GM19455 (cell line): ENCODE results near the gene CFAP70.
"Not testable (repeated sequence)": the region's sequence is repeated elsewhere in the genome, so short reads cannot be mapped to it uniquely, and the experiment has no call there.

ENCODE experiments used
- ATAC-seq: cut with Tn5 transposase; IDR thresholded peaks from one replicate; pipeline ENCODE4 v1.9.1; 2021; ENCODE audit not compliant: unreplicated experiment

Gene CFAP70

DNA sequence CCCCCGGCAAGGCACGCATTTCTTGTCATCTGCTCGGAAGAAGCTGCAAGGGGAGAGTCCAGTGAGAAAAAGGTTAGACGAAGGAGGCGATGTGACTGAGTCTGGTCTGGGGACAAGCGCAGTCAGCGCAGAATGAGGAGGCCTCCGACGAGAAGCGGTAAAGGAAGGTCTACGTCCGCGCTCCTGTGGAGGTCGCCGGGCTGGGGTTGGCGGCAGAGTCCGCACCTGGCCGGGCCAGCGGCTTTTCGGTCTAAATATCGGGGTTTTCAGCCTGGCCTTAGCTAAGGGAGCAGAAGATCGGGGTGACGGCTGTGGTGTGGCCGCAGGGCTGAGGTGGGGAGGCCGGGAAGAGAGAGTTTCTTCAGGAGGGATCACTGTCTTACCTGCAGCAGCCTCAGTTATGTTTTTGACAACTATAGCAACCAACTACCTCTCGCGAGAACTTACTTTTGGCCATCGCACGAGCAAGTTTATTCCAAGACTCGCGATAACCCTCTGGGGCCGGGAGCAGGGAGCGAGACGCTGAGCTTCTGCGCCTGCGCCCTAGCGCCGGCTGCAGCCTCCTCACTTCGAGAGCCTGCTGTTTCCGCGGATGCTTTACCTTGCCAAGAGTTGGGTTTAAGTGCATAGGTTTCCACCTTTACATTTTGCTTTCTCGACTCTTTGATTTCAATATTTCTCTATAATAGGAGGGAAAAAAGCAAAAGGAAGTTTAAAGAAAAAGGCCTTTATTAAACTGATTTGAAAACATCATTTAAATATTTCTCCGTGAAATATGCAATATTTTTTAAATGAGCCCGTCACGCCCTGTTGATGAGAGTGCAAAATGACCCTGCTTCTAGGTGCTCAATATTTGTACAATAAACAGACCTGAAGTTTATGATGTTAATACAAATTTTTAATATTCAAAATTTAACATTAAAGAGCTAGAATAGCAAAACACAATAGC lies at the start of gene CFAP70:
Gene CFAP70, minus strand, starts transcription at position 534 of the 949 bp plus-strand sequence. CDS start 4,068 bp downstream, outside the sequence.
- peak; percentile 81 for ATAC-seq

DNA sequence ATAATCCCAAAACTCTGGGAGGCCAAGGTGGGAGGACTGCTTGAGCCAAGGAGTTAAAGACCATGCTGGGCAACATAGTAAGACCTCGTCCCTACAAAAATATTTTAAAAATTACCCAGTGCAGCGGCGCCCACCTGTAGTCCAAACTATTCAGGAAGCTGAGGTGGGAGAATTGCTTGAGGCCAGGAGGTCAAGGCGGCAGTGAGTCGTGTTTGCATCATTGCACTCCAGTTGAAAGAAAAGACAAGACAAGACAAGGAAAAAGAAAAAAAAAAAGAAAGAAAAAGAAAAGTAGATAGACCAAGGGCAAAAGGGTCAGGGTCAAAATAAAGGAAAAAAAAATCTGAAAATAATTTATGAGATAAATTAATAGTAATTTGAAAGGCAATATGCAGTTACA lies 49.4 kb upstream of the CFAP70 start:
- ATAC-seq: no peak

DNA sequence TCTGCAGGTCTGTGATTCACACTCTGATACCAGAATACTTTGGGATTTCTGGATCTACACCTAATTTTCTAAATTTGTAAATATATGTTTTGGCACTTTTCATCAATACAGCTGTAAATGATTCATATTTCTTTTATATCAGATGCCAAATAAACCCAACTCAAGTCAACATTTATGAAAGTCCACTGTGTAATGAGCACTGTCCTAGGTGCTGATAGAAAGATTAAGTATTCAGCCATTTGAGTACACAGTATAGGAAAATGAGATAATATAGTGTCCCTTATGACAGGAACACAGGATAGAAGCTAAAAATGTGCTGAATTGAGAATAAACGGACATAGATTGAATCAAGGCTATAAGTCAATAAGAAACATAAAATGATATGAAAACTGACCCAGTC lies 48.8 kb upstream of the CFAP70 start:
- ATAC-seq: no peak

DNA sequence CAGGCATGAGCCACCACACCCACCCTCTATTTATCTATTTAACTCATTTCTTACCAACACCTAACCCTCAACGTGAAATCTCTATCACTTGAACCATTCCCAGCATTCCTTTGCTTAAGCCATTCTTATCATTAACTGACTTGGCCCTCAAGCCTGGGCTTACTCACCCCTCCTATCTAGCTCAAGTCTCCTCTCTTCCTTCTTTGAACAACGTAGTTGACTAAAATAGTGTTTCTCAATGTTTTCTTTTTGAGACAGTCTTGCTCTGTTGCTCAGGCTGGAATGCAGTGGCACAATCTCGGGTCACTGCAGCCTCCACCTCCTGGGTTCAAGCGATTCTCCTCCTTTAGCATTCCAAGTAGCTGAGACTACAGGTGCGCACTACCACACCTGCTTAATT lies 48.2 kb upstream of the CFAP70 start:
- no peak for ATAC-seq

DNA sequence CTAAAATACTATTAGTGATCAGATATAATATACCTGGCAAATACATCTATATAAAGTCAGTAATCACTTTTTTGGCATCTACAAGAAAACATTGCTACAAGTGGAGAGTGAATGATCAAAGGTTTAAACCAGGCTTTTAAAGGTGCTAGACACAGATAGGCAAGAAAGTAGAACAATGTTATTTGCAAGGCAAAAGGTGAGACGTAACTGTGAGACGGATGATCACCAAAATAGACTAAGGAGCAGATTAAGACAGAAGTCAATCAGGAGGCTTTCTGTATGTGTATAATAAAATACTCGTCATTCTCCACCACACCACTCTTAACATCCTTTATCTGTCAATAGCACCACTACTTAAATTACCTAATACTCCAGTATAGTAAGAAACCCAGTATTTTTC lies 46.9 kb upstream of the CFAP70 start:
- no peak for ATAC-seq

DNA sequence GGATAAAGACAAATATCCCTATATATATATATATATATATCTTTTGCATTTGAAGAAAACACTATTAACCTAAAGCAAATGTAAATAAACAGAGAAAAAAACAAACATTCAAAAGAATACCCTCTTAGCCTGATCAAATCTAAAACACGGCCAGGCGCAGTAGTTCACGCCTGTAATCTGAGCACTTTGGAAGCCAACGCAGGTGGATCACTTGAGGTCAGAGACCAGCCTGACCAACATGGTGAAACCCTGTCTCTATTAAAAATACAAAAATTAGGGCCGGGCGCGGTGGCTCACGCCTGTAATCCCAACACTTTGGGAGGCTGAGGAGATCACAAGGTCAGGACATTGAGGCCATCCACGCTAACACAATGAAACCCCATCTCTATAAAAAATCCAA lies 46.0 kb upstream of the CFAP70 start:
- ATAC-seq: no peak

DNA sequence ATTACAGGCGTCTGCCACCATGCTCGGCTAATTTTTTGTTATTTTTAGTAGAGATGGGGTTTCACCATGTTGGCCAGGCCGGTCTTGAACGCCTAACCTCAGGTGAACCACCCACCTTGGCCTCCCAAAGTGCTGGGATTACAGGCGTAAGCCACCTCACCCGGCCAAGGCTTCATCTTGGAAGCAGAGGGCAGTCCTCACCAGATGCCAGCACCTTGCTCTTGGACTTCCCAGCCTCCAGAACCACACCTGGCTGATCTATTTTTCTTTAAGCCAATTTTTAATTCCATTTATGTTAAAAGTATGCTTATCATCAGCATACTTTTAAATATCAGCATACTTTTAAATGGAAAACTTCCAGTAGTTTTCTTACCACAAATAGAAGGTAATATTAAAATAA lies 43.0 kb upstream of the CFAP70 start:
- ATAC-seq: no peak

DNA sequence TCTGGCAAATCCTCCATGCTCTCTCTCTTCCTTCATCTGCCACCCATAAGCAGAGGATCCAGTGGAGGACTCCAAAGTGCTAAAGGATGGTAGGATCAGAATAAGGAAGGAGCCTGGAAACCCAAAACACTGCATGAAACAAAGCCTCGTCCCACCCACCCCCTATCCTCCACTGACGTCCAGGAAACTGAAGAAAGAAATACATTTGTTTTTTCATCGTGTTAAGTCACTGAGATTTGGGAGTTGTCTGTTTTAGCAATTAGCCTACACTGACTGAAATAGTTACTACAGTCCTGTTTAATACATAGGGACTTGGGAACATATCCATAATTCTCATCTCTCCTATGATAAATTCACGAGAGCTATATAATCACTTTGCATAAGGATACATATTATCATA lies 40.4 kb upstream of the CFAP70 start:
- no peak for ATAC-seq

DNA sequence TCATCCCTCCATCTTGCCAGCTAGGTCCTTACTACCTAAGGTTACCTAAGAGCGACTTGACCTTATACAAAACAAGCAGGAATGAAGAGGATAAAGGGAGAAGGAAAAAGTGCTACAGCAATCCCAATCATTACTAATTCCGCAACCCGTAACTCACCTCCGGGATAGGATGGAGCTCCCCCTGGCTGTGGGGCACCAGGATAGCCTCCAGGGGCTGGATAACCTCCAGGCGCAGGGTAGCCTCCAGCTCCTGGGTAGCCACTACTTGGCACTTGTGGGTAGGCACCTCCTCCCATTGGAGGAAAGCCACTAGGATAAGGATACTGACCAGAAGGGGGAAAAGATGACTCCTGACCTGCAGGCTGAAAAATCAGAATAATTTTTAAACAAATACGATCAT lies 39.4 kb upstream of the CFAP70 start:
- ATAC-seq: no peak

DNA sequence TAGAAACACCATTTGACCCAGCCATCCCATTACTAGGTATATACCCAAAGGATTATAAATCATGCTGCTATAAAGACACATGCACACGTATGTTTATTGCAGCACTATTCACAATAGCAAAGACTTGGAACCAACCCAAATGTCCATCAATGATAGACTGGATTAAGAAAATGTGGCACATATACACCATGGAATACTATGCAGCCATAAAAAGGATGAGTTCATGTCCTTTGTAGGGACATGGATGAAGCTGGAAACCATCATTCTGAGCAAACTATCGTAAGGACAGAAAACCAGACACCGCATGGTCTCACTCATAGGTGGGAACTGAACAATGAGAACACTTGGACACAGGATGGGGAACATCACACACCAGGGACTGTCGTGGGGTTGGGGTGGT lies 35.7 kb upstream of the CFAP70 start:
- not testable (repeated sequence) for ATAC-seq

DNA sequence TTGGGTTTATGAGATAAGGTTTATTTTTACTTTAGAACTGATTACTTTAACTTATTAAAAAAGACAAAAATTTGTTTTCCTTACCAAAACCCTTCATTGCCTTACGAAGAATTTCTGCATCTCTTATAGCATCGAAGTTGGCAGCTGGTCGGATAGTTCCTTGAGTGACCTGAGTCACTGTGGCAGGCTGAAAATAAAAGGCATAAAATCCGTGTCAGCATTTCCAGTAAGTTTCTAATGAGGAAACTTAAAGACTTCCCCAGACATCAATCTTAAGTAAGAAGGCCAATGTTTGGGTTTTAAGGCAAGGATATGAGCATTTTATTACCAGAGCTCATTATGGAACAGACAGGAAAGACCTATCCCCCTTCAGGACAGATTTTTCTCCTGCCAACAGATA lies 29.6 kb upstream of the CFAP70 start:
- no peak for ATAC-seq

DNA sequence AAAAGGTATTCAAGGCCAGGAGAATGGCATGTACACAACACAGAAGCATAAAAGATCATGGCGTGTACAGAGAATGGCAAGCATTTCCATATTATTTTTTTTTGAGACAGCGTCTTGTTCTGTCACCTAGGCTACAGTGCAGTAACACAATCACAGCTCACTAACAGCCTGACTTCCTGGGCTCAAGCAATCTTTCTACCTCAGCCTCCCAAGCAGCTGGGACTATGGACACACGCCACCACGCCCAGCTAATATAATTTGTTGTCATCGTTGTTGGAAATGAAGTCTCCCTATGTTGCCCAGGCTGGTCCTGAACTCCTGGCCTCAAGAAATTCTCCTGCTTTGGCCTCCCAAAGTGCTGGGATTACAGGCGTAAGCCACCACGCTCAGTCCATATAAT lies 27.9 kb upstream of the CFAP70 start:
- no peak for ATAC-seq

DNA sequence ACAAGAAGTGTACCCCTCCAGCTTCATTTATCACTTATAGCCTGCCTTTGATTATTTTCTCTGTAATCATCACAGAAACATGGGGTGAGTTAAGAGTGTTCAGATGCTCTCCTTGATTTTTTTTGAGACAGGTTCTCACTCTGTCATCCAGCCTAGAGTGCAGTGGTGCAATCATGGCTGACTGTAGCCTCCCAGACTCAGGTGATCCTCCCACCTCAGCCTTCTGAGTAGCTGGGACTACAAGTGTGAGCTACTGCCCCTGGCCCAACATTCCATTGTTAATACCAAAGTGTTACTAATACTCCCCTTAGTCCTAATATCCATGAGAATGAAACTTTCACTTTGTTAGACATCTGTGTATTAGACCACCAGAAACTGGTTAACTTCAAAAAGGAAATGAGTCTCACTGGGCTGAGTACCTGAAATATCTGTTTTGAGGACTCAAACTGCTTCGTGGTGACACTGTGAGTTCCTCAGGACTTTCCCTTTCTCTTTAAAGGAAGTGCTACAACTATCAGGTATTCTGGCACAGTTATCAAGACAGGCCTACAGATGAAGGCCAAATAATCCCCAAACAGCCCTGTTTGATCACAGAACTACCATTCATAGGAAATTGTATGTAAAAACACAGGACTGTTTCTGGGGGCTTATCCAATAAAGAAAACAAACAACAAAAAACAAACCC lies 20.5 kb upstream of the CFAP70 start:
- ATAC-seq: no peak

DNA sequence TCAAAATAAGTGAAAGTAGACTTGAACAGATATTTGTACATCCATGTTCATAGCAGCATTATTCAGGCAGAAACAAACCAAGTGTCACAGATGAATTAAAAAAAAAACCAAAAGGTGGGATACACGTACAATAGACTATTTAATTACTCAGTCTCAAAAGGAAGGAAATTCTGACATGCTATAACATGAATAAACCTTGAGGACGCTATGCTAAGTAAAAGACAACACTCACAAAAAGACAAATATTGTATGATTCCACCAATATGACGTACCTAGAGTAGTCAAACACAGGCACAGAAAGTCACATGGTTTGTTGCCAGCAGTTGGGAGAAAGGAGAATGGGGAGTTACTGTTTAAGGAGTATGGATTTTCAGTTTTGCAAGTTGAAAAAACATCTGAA lies 18.0 kb upstream of the CFAP70 start:
- ATAC-seq: no peak

DNA sequence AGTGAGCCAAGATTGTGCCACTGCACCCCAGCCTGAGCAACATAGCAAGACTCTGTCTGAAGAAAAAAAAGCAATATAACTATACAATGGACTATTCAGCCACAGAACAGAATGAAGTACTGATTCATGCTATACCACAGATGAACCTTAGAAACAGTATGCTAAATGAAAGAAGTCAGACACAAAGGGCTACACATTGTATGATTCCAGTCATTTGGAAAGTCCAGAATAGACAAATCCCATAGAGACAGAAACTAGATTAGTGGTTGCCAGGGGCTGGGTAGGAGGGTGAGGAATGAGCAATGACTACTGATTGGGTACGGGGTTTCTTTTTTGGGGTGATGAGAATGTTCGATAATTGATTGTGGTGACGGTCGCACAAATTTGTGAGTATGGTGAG lies 9.6 kb upstream of the CFAP70 start:
- no peak for ATAC-seq

DNA sequence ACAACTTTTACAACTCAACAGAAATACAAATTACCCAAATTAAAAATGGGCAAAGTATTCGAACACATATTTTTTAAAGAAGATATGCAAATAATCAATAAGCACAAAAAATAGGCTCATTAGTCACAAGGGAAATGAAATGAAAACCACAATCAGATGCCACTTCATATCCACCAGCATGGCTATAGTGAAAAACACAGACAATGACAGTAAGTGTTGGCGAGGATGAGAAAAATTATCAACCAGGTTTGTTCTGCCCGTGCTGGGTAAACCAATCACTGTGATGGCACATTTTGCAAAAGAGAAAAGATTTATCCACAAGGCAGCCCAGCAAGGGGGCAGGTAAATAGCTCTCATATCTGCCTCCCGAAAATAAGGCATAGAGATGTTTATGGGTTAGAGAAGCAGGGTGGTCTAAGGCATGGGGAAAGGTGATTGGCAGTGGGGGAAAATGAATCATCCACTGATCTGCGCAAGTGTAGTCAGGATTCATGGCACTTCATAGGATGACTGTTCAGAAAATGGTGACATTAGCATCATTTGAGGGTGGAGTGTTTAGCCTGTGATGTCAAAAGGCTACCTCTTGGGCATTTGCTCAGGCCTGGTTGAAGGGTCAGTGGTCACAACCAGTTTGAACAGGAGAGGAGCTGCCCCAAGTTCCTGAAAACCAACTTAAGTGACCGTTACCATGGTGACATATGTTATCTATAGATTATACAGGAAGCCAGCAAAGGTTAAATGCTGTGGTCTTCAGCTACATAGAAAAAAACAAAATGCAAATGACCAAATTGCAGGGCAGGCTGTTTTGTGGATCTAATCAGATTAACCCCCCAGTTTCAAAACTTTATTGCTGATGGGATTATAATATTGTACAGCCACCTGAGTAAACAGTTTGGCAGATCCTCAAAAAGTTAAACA lies 8.0 kb upstream of the CFAP70 start:
- ATAC-seq: no peak

DNA sequence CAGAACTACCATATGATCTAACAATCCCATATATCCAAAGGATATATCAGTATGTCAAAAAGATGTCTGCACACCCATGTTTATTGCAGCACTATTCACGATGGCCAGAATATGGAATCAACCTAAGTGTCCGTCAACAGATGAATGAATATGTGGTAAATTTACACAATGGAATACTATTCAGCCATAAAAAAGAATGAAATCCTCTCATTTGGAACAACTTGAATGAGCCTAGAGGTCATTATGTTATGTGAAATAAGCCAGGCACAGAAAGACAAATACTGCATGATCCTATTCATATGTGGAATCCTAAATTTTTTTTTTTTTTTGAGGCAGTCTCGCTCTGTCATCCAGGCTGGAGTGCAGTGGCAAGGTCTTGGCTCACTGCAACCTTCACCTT lies 6.3 kb upstream of the CFAP70 start:
- no peak for ATAC-seq

DNA sequence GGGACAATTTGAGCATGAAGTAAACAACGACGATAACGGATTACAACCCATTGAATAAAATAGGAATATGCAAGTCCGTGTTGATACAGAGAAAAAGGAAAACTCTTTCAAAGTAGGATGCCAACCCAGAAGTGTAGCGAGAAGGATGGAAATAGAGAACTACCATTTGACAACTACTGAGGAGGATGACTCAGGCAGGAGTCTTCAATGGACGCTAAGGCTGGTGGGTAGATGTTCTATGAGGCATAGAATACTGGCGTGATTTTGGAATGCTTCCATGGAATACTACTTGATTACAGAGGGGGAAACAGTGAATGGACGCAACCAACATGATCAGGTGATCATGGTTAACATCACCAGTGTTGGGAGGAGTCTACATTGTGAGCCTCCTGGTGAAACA lies 828 bp upstream of the CFAP70 start:
- ATAC-seq: no peak

DNA sequence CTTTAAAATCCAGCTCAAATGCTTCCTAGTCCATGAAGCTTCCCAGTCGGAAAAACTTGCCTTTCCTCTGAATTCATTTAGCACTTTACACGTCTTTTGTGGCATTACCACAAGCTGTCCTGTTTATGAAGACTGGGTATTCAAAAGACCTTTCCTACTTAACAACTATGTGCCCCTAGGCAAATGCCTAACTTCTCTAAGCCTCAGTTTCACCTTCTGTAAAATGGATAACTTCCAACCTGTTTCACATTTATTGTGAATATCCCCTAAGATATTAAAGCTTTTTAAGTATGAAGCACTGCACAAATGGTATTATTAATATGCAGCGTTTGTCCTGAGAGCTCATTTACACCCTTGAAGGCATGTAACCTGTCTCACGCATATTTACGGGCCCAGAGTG lies 843 bp downstream of the CFAP70 start:
- ATAC-seq: no peak

DNA sequence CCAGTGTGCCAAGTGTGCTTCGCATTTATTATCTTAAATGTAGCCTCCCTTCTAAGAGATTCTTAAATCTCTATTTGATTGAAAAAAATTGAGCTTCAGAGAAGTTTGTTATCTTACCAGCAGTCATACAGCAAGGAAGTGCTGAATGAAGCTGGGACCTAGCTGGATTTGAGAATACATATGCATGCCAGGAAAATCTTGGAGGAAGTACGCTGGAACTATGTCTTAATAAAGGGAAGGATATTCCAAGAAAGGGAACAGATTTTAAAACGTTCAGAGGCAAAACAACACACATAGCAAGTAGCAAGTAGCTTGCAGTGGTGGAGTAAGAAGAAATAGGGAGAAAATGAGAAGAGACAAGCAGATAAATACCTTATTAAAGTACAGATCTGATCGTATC lies 1.5 kb downstream of the CFAP70 start:
- ATAC-seq: no peak

DNA sequence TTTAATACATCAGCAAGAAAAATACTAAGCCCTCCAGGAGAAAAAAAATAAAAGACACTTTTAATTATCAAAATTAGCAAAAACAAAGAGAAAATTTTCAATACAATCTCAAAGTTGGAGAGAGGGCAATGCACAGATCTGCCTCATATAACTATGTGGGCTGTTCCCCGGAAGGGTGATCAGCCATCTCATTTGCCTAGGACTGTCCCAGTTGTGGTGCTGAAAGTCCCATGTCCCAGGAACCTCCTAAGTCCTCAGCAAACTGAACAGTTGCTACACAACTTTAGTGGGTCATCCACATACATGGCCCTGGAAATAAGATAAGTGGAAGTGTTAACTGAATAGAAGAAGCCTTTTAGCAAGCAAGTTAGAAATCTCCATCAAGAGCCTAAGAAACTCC lies 14.4 kb downstream of the CFAP70 start:
- ATAC-seq: no peak
